ENCODE data around the gene OPHN1.

DNA sequence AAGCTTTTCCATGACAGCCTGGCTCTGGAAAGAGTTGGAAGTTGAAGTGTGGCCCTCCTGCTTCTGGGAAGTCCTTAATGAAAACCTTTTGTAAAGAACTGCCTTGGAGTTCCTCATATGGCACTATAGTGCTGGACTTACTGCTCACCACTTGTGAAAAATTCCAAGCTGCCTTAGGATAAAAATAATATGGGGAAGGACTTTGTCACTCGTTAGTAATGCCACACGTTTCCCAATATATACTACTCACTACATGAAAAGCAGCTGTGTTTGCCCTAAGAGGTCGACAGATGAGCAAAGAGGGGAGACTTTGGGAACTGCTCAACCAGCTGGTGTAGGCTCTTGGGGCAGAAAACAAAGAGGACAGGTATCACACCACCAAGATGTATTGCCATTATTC, 11.7 kb downstream of the OPHN1 start:
- TF ChIP-seq, protein P1, sequence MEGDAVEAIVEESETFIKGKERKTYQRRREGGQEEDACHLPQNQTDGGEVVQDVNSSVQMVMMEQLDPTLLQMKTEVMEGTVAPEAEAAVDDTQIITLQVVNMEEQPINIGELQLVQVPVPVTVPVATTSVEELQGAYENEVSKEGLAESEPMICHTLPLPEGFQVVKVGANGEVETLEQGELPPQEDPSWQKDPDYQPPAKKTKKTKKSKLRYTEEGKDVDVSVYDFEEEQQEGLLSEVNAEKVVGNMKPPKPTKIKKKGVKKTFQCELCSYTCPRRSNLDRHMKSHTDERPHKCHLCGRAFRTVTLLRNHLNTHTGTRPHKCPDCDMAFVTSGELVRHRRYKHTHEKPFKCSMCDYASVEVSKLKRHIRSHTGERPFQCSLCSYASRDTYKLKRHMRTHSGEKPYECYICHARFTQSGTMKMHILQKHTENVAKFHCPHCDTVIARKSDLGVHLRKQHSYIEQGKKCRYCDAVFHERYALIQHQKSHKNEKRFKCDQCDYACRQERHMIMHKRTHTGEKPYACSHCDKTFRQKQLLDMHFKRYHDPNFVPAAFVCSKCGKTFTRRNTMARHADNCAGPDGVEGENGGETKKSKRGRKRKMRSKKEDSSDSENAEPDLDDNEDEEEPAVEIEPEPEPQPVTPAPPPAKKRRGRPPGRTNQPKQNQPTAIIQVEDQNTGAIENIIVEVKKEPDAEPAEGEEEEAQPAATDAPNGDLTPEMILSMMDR (IDR thresholded peaks at IDR 0.05) = no peak
- TF ChIP-seq POLR2A (IDR thresholded peaks at IDR 0.05) = no peak

All from lower leg skin (tissue), 3 donors.